ENCODE results near the gene C1orf105.
A peak's percentile ranks its signal among the peaks of the same experiment; 100 is the strongest.
"Not testable (repeated sequence)": the region's sequence is repeated elsewhere in the genome, so short reads cannot be mapped to it uniquely, and the experiment has no call there.

C1orf105 gene

GRCh38 chr1:172420385-172420784 is at the start of gene C1orf105:
TSS of gene C1orf105 (plus strand) at chr1:172420685. CDS start at chr1:172420886, 201 bp downstream.
- DNase-seq (ENCODE audit: low spot score) (no peak), FAIRE-seq (no peak)

- FAIRE-seq: not testable (repeated sequence)
Measured at GRCh38 chr1:172371646-172372045, 48.8 kb upstream of the C1orf105 start.

GRCh38 chr1:172373864-172374263 is 46.6 kb upstream of the C1orf105 start:
- no peak for FAIRE-seq
- no peak for DNase-seq (ENCODE audit: low spot score)

More at GRCh38 chr1:172371646-172372045, 48.8 kb upstream of the C1orf105 start:
- not testable (repeated sequence) for DNase-seq (ENCODE audit: low spot score)

- DNase-seq (ENCODE audit: low spot score): no peak
- no peak for FAIRE-seq
Measured at GRCh38 chr1:172375211-172375631, 45.3 kb upstream of the C1orf105 start.

GRCh38 chr1:172376431-172376830 is 44.1 kb upstream of the C1orf105 start:
- DNase-seq (ENCODE audit: low spot score): no peak
- no peak for FAIRE-seq

DNA sequence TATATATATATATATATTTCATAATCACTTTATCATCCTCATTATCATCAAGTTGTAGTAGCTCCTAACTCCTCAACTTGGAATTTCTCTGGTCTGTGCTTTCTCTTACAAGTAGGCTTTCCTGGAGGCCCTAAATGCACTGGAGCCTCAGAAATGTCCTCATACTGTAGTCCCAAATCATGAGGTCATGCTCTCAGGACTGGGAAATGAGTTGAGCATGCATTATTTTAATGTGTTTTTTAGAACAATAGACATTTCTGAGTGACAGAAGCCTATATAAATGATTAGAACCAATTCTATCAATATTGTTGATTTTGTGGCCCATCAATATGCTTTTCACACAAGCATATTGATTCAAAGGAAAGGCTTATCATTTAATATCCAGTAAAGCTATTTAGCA is 42.9 kb upstream of the C1orf105 start:
- DNase-seq (ENCODE audit: low spot score) (no peak), FAIRE-seq (no peak)

- no peak for DNase-seq (ENCODE audit: low spot score)
- FAIRE-seq: no peak
Measured at GRCh38 chr1:172378109-172378760, 42.2 kb upstream of the C1orf105 start.

DNA sequence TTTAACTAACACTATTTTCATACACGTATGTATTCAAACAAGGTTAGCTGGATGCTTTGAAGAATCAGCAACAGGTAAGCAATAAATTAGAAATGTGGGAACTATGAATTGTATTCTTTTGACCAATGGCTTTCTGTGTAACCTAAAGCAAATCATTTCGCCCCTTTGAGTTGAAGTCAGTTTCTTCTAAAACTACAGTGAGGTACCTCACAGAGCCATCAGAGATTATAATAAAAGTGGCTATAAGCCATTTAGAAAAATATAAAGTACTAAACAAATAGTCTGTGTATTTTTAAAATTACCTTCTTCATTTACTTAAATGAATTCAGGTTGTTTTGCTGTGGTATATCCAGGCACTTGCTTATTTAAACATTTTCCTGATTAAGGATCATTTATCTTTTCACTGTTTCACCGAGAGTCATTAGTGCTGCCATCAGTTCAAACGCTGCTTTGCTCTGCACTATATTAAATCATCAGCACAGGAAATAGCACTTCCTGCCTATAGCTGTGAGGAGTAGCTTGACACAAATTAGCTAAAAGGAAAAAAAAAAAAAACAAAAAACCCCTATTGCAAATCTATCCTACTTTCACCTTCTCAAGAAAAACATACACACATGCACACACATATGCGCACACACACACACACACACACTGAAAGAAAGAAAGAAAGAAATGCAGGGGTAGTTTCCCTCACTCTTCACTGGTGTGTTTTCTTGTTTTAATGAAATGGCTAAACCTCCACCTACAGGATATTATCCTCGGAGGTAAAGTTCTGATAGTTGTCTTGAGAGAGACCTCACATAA is 39.8 kb upstream of the C1orf105 start:
- no peak for FAIRE-seq
- DNase-seq (ENCODE audit: low spot score): no peak

DNA sequence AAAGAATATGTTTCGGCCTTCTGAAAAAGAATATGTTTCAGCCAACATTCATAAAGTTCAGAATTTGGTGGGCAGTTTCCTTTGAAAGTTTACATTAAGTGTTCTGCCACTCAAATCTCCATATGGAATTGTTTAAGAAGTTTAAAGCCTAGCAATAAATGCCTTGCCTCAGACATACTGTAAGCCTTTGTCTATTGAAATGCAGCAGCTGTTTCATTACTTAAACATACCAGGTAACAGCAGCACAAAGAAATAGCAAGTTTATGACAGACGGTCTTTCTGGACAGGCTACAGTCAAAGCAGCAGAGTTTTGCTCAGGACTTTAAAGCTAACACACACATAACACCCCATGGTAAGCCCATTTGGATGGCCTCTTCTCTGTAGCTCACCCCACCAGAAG is 38.5 kb upstream of the C1orf105 start:
- DNase-seq (ENCODE audit: low spot score): no peak
- FAIRE-seq: no peak

- DNase-seq (ENCODE audit: low spot score) (no peak), FAIRE-seq (no peak)
Measured at GRCh38 chr1:172382406-172382805, 38.1 kb upstream of the C1orf105 start.

GRCh38 chr1:172382990-172383389 is 37.5 kb upstream of the C1orf105 start:
- DNase-seq (ENCODE audit: low spot score) (no peak), FAIRE-seq (no peak)

GRCh38 chr1:172383536-172383935 is 36.9 kb upstream of the C1orf105 start:
- FAIRE-seq (peak; percentile 49), DNase-seq (ENCODE audit: low spot score) (peak; percentile 52)

DNA sequence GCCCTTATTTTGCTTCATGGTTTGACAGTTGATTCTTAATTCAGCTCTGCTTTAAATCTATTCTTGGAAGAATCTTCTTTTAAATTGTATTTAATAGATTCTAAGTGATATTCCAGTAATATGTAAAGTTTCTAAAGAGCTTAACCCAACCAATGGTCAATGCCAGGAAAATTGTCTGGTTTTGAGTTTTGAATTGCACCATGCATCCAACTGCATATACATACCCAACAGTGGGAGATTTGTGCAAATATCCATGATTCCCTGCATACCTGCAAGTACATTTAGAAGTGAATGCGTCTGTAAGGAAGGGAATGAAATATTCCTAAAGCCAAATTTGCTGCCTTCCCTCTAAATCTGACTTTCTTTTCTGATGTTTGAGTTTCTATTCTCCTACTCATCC is 35.8 kb upstream of the C1orf105 start:
- no peak for DNase-seq (ENCODE audit: low spot score)
- FAIRE-seq: no peak

- no peak for FAIRE-seq
- DNase-seq (ENCODE audit: low spot score): no peak
Measured at GRCh38 chr1:172386046-172386445, 34.4 kb upstream of the C1orf105 start.

DNA sequence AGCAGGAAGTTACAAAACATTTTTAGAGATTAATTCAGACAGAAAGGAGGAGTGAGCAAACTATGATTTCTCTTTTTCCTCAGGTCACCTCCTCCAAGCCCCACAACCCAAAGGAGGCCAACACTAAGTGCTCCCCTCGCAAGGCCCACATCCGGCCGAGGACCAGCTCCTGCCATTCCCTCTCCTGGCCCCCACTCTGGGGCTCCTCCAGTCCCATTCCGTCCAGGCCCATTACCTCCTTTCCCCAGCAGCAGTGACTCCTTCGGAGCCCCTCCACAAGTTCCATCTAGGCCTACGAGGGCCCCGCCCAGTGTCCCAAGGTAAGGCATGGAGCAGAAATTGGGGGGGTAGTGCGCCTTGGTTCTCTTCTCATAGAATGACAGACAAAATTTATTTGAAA is 32.0 kb upstream of the C1orf105 start:
- DNase-seq (ENCODE audit: low spot score): no peak
- no peak for FAIRE-seq

DNA sequence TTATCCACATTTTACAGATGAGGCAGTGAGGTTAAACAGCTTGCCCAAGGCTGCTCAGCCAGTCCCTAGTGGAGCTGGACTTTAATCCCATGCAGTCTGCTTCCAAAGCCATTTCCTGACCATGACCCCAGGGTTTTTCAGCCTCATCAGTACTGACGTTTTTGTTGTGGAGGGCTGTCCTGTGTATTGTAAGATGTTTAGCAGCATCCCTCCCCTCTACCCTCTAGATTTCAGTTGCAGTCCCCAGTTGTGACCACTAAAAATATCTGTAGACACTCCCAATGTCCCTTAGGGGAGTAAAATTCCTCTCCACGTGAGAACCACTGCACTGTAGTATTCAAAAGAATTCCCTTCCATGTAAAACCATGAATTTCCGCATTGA is 30.2 kb upstream of the C1orf105 start:
- FAIRE-seq (no peak), DNase-seq (ENCODE audit: low spot score) (no peak)

DNA sequence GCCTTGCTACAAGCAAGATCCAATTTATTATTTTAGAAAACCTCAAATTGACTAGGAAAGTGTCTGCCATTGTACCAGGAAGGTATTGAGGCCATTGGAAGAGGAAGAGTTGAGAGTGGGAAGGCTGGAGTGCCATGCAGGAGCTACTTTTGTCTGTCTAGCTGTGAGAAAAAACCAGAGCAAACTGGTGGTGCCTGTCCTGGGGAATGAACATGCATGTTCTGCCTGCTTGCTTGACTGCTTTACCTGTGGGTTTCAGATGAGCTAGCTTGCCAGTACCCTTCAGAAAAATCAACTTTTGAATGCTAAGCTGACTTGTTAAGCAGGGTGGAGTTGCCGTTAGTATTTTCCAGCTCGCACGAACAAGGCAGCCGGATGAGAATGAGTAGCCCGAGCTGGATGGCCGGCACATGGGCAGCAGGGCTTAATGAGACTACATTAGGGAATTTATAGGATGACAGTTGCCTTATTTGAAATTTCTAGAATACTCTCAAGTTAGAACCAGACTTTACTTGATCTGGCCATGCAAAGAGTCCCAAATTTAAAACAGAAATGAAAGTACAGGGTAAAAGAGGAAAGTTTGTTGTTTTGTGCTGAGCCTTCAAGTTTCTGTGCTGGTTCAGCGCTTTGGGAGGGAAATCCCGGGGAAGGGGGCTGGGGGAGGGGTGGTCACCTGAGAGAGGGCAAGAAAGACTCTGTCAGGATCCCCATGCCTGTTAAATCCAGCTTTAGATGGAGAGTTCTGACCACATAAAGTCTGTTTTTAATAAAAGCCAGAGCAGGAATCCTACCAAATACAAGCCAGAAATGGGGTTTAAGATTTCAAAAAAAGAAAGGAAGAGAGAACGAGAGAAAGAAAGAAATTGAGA is 29.6 kb upstream of the C1orf105 start:
- no peak for FAIRE-seq

GRCh38 chr1:172391976-172392375 is 28.5 kb upstream of the C1orf105 start:
- no peak for FAIRE-seq

More for the DNA sequence above, 29.6 kb upstream of the C1orf105 start:
- no peak for DNase-seq (ENCODE audit: low spot score)

DNA sequence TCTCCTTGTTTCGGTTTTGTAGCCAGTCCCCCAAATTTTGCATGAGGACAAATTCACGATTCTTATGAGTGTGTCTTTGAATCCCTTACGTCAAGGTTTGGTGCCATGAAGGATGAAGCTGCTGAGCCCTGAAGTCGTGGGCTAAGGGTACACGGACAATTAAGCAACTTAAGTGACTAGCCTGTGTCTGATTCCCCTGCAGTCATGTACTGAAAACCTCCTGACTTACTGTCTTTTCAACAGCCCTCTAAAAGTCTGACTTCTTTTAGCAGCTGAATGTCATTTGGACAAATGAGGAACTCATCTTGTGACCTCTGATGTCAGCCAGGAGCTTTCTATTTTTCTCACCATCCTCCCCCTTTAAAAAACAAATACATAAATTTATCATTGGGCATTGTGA is 27.1 kb upstream of the C1orf105 start:
- no peak for FAIRE-seq
- no peak for DNase-seq (ENCODE audit: low spot score)

More at GRCh38 chr1:172391976-172392375, 28.5 kb upstream of the C1orf105 start:
- DNase-seq (ENCODE audit: low spot score): no peak

- no peak for FAIRE-seq
- no peak for DNase-seq (ENCODE audit: low spot score)
Measured at GRCh38 chr1:172394141-172394751, 26.2 kb upstream of the C1orf105 start.

DNA sequence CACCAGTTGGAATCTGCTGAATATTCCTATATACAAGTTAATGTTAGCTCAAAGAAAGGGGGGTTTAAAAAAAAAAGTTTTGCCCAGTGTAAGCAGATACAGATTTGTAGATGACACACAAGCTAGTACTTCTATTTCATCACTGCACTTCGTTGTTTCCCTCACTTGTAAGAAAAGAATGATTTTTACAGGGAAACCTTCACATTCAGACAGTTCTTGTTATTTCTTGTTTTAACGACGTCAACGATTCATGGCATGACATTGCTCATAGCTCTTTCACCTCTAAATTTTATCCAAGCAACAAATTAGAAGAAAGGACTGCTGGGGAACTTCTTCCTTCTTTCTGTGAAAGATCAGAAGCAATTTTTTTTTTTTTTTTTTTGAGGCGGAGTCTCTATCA is 25.7 kb upstream of the C1orf105 start:
- FAIRE-seq: no peak
- DNase-seq (ENCODE audit: low spot score): no peak

Measured in RCC 7860 (cell line).